HepG2 (cell line): Measurements from ENCODE around the gene UCKL1. TPM values are rescaled to one million over a fixed set of nuclear protein-coding genes. Genes with fewer than 3 reads are reported as not detected.
A peak's percentile ranks its signal among the peaks of the same experiment; 100 is the strongest.

Experiments used
- CREB1 ChIP-seq, 2 experiments: fragments of 450-650 bp in 1 of 2; IDR thresholded peaks; 2 replicates each; pipeline ENCODE4 v1.6.1; 2016 to 2017; ENCODE audit warnings: control low read depth in 1 of 2, mild to moderate bottlenecking in 1 of 2, missing compliant biosample characterization in 1 of 2, missing genetic modification characterization in 1 of 2
- GATA4 ChIP-seq: sonication (generic); IDR thresholded peaks from 2 replicates; pipeline ENCODE4 v1.6.1; 2016; ENCODE audit warnings: antibody characterized with exemption, low read depth, borderline replicate concordance
- GLI4 ChIP-seq: sonication (generic); formaldehyde crosslinking; IDR thresholded peaks from 2 replicates; pipeline ENCODE4 v1.5.1; 2020; ENCODE audit warnings: missing genetic modification reagents, mild to moderate bottlenecking, moderate library complexity, borderline replicate concordance
- HMG20A ChIP-seq: IDR thresholded peaks from 2 replicates; pipeline ENCODE4 v1.6.1; 2016; ENCODE audit warnings: borderline replicate concordance
- HMGA1 ChIP-seq: sonication (generic); formaldehyde crosslinking; conservative IDR thresholded peaks from 2 replicates; pipeline ENCODE4 v1.4.0; 2020; ENCODE audit warnings: missing genetic modification reagents
- KLF13 ChIP-seq: sonication (generic); formaldehyde crosslinking; IDR thresholded peaks from 2 replicates; pipeline ENCODE4 v1.4.0; 2020; ENCODE audit warnings: mild to moderate bottlenecking, missing genetic modification reagents
- KLF9 ChIP-seq: IDR thresholded peaks from 2 replicates; pipeline ENCODE4 v1.6.1; 2016; ENCODE audit warnings: low read depth
- MED13 ChIP-seq: sonication (generic); formaldehyde crosslinking; IDR thresholded peaks from 2 replicates; pipeline ENCODE4 v1.5.0; 2020; ENCODE audit warnings: missing genetic modification reagents
- MLLT10 ChIP-seq: sonication (generic); formaldehyde crosslinking; IDR thresholded peaks from 2 replicates; pipeline ENCODE4 v1.4.0; 2020; ENCODE audit warnings: missing genetic modification reagents
- MXD1 ChIP-seq: sonication (generic); formaldehyde crosslinking; IDR thresholded peaks from 2 replicates; pipeline ENCODE4 v1.4.0; 2020; ENCODE audit warnings: mild to moderate bottlenecking, missing genetic modification reagents
- NFYB ChIP-seq: sonication (generic); formaldehyde crosslinking; IDR thresholded peaks from 2 replicates; pipeline ENCODE4 v1.4.0; 2020; ENCODE audit warnings: missing genetic modification reagents
- POLR2AphosphoS2 ChIP-seq: IDR thresholded peaks from 2 replicates; pipeline ENCODE4 v1.6.1; 2011; ENCODE audit warnings: low read depth, low read length, improper control_type of control experiment
- SMAD9 ChIP-seq: sonication (generic); formaldehyde crosslinking; IDR thresholded peaks from 2 replicates; pipeline ENCODE4 v1.5.1; 2020; ENCODE audit warnings: mild to moderate bottlenecking, missing genetic modification reagents
- SP140L ChIP-seq: sonication (generic); formaldehyde crosslinking; IDR thresholded peaks from 2 replicates; pipeline ENCODE4 v1.4.0; 2020; ENCODE audit warnings: missing genetic modification reagents, borderline replicate concordance
- TAF1 ChIP-seq: sonication (generic); formaldehyde crosslinking; IDR thresholded peaks from 2 replicates; pipeline ENCODE4 v1.4.0; 2020; ENCODE audit warnings: missing genetic modification reagents
- THYN1 ChIP-seq: sonication (generic); formaldehyde crosslinking; IDR thresholded peaks from 2 replicates; pipeline ENCODE4 v1.8.1; 2023; ENCODE audit warnings: low read depth, mild to moderate bottlenecking, moderate library complexity, missing genetic modification reagents, borderline replicate concordance
- UBTF ChIP-seq: sonication (generic); formaldehyde crosslinking; IDR thresholded peaks from 2 replicates; pipeline ENCODE4 v1.4.0; 2020; ENCODE audit warnings: mild to moderate bottlenecking, missing genetic modification reagents
- ZBTB8A ChIP-seq: sonication (generic); formaldehyde crosslinking; IDR thresholded peaks from 2 replicates; pipeline ENCODE4 v1.4.0; 2020; ENCODE audit warnings: mild to moderate bottlenecking, low read depth, missing genetic modification reagents, borderline replicate concordance
- ZNF251 ChIP-seq: sonication (generic); formaldehyde crosslinking; IDR thresholded peaks from 2 replicates; pipeline ENCODE4 v1.9.0; 2021; ENCODE audit warnings: mild to moderate bottlenecking, missing genetic modification reagents
- ZNF292 ChIP-seq: sonication (generic); formaldehyde crosslinking; IDR thresholded peaks from 2 replicates; pipeline ENCODE4 v1.8.1; 2022; ENCODE audit warnings: mild to moderate bottlenecking, low read depth, missing genetic modification reagents, borderline replicate concordance
- ZNF44 ChIP-seq: sonication (generic); formaldehyde crosslinking; IDR thresholded peaks from 2 replicates; pipeline ENCODE4 v1.5.1; 2020; ENCODE audit warnings: mild to moderate bottlenecking, missing genetic modification reagents
- ZNF570 ChIP-seq: sonication (generic); formaldehyde crosslinking; IDR thresholded peaks from 2 replicates; pipeline ENCODE4 v1.4.0; 2020; ENCODE audit warnings: mild to moderate bottlenecking, missing genetic modification reagents, borderline replicate concordance
- ZNF572 ChIP-seq: sonication (generic); formaldehyde crosslinking; IDR thresholded peaks from 2 replicates; pipeline ENCODE4 v1.5.1; 2020; ENCODE audit warnings: mild to moderate bottlenecking, missing genetic modification reagents
- ZNF629 ChIP-seq: sonication (generic); formaldehyde crosslinking; conservative IDR thresholded peaks from 2 replicates; pipeline ENCODE4 v1.5.0; 2020; ENCODE audit warnings: missing genetic modification reagents
- ZNF724P ChIP-seq: sonication (generic); formaldehyde crosslinking; IDR thresholded peaks from 2 replicates; pipeline ENCODE4 v1.8.0; 2022; ENCODE audit warnings: missing genetic modification reagents, borderline replicate concordance
- ZNF740 ChIP-seq: sonication (generic); formaldehyde crosslinking; IDR thresholded peaks from 2 replicates; pipeline ENCODE4 v1.4.0; 2020; ENCODE audit warnings: missing genetic modification reagents
- ZNF766 ChIP-seq: sonication (generic); formaldehyde crosslinking; IDR thresholded peaks from 2 replicates; pipeline ENCODE4 v1.5.0; 2020; ENCODE audit warnings: missing genetic modification reagents, borderline replicate concordance
- polyA plus RNA-seq, 8 experiments: library from polyadenylated mRNA; depleted of rRNA in 3 of 8; stranded (reverse) in 7 of 8; unstranded in 1 of 8; fragments of >200 nt; fragmentation: Illumina TruSeq in 4 of 8; extraction: Trizol in 4 of 8; gene quantifications; 2 replicates each; pipeline versions ENCODE4 v1.2.1 to v1.2.3, GENCODE V29; 2011 to 2016; ENCODE audit warnings: low read depth in 4 of 8, missing spikeins in 1 of 8, mixed read lengths in 1 of 8; ENCODE audit not compliant: insufficient read depth in 1 of 8
- total RNA-seq, 5 experiments: library from RNA; depleted of rRNA; stranded (reverse); fragments of >200 nt; fragmentation: Illumina TruSeq; extraction: Trizol; gene quantifications; 2 replicates each; pipeline ENCODE4 v1.2.3, GENCODE V29; 2016; ENCODE audit warnings: low read depth in 1 of 5

The UCKL1 gene
- total and polyA plus RNA-seq, 2 of the 13 experiments (the other 11 are each of a cell fraction or from before 2014, with no cell fraction given): 50.2 to 126 TPM

GRCh38 chr20:63980806-63981728 is 24.9 kb upstream of the UCKL1 start, which contains the start of gene PRPF6 (continued):
- TF ChIP-seq KLF13 (CRISPR knock-in tag): peak; percentile 82; the same call in 1 of the 2 replicates
- TF ChIP-seq ZNF572: peak; percentile 95
- no peak for TF ChIP-seq SMAD9 (CRISPR knock-in tag)
- peak; percentile 94; the same call in 1 of the 2 replicates for TF ChIP-seq ZNF766 (CRISPR knock-in tag)
- TF ChIP-seq TAF1: peak; percentile 92
- no peak for TF ChIP-seq ZNF292 (CRISPR knock-in tag)
- TF ChIP-seq ZNF724P (CRISPR knock-in tag): peak; percentile 98
- peak; percentile 82; the same call in 1 of the 2 replicates for TF ChIP-seq GLI4 (CRISPR knock-in tag)
- TF ChIP-seq GATA4: no peak
- TF ChIP-seq ZNF251: 0 out of 2 replicates have a peak, but pooled peaks have one; percentile 3
- TF ChIP-seq ZNF570 (CRISPR knock-in tag): no peak
- TF ChIP-seq MXD1 (CRISPR knock-in tag): peak; percentile 88
- peak; percentile 59; the same call in 1 of the 2 replicates for TF ChIP-seq NFYB (CRISPR knock-in tag)
- peak; percentile 84 for TF ChIP-seq UBTF (CRISPR knock-in tag)
- no peak for TF ChIP-seq ZNF740
- TF ChIP-seq MED13: peak; percentile 76
- peak; percentile 98 for TF ChIP-seq CREB1 (IDR thresholded peaks at IDR 0.05)
- peak; percentile 99 for TF ChIP-seq CREB1 (CRISPR knock-in tag; IDR thresholded peaks at IDR 0.05)
- TF ChIP-seq ZNF629 (CRISPR knock-in tag): 0 out of 2 replicates have a peak, but pooled peaks have one; percentile 29
- TF ChIP-seq THYN1 (CRISPR knock-in tag): no peak
- TF ChIP-seq ZNF44 (CRISPR knock-in tag): no peak
- peak; percentile 46; the same call in 1 of the 2 replicates for TF ChIP-seq ZBTB8A (CRISPR knock-in tag)
- TF ChIP-seq KLF9 (CRISPR knock-in tag): peak; percentile 99
- TF ChIP-seq POLR2AphosphoS2: peak; percentile 77; the same call in 1 of the 2 replicates
- no peak for TF ChIP-seq HMGA1 (CRISPR knock-in tag)
- TF ChIP-seq SP140L (CRISPR knock-in tag): peak; percentile 39; the same call in 1 of the 2 replicates
- TF ChIP-seq MLLT10: no peak
- TF ChIP-seq HMG20A (CRISPR knock-in tag): no peak
